ENCODE measurements around the gene PWWP2B.

PWWP2B gene

DNA sequence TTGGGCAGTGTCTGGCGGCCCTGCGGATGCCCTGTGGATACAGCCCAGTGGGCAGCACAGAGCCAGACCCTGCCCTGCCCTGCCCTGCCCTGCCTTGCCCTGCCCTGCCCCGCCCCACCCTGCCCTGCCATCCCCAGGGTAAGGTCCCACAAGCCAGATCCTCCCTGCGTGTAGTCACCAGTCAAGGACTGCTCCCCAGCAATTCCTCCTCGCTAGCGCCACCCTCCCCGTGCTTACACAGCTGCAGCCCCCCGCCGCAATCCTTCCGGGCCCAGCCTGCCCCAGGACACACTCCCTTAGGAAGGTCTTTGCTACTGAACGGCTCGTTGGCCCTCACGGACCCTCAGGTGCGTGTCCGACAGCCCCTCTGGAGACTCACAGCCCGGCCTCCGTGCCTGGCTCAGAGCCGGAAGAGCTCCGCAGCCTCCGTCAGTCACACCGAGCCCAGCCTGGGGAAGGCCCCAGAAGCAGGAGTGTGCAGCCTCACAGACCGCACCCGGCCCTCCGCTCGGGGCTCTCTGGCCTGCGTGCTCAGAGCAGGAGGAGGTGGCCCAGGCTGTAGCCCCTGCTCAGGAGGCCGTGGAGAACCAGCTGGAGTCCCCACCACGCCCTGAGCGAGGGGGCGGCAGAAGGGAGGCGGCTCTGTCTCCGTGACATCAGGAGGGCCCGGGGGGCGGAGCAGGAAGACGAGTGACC lies 68.3 kb downstream of the PWWP2B start:
- no peak overlapping the region for H3K4me2 ChIP-seq (ENCODE audit: low read length)
- H3K9ac ChIP-seq (ENCODE audit: low read depth, low read length): no peak overlapping the region
- H3K27me3 ChIP-seq (ENCODE audit: control insufficient read depth, insufficient read depth, low read length): peaks cover 19% of the 10 kb centered on the region
- H3K4me3 ChIP-seq (ENCODE audit: low read length): no peak overlapping the region
- H3K36me3 ChIP-seq (ENCODE audit: insufficient read depth, low read length): no peaks in the 10 kb centered on the region
- no peaks in the 10 kb centered on the region for H3K9me3 ChIP-seq (replicated peaks; ENCODE audit: low read length)
- peaks cover 12% of the 10 kb centered on the region for H3K4me1 ChIP-seq (ENCODE audit: control insufficient read depth, insufficient read depth, low read length)

DNA sequence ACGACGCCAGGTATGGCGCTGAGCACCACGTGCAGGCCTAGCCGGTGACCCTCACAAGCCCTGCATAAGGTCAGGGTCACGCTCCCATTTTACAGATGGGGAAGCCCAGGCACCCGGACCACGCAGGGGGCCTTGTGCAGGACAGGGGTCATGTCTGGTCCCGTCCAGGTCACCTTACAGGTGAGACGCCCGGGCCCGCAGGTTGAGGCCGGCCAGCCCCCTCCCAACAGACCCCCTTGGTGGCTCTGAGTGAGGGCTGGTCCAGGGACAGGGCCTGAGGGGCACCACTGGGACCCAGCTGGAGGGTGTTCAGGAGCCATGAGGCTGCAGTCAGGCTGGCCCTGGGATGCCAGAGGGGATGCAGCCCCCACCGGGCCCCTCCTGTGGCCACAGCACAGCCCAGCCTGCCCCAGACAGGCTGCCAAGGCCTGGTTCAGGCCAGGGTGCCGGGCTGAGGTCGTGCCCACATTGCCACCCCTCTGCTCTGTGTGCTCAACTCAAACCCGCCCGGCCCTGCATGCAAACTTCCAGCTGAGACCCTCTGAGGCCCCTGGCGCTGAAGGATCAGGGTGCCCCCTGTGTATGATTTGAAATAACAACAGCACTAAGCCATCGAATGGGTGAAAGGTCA lies 69.0 kb downstream of the PWWP2B start:
- H3K9ac ChIP-seq (ENCODE audit: low read depth, low read length): no peak overlapping the region
- H3K4me2 ChIP-seq (ENCODE audit: low read length): no peak overlapping the region
- H3K4me1 ChIP-seq (ENCODE audit: control insufficient read depth, insufficient read depth, low read length): peaks cover 12% of the 10 kb centered on the region
- no peak overlapping the region for H3K4me3 ChIP-seq (ENCODE audit: low read length)
- no peaks in the 10 kb centered on the region for H3K9me3 ChIP-seq (replicated peaks; ENCODE audit: low read length)
- no peaks in the 10 kb centered on the region for H3K36me3 ChIP-seq (ENCODE audit: insufficient read depth, low read length)
- H3K27me3 ChIP-seq (ENCODE audit: control insufficient read depth, insufficient read depth, low read length): peaks cover 12% of the 10 kb centered on the region

DNA sequence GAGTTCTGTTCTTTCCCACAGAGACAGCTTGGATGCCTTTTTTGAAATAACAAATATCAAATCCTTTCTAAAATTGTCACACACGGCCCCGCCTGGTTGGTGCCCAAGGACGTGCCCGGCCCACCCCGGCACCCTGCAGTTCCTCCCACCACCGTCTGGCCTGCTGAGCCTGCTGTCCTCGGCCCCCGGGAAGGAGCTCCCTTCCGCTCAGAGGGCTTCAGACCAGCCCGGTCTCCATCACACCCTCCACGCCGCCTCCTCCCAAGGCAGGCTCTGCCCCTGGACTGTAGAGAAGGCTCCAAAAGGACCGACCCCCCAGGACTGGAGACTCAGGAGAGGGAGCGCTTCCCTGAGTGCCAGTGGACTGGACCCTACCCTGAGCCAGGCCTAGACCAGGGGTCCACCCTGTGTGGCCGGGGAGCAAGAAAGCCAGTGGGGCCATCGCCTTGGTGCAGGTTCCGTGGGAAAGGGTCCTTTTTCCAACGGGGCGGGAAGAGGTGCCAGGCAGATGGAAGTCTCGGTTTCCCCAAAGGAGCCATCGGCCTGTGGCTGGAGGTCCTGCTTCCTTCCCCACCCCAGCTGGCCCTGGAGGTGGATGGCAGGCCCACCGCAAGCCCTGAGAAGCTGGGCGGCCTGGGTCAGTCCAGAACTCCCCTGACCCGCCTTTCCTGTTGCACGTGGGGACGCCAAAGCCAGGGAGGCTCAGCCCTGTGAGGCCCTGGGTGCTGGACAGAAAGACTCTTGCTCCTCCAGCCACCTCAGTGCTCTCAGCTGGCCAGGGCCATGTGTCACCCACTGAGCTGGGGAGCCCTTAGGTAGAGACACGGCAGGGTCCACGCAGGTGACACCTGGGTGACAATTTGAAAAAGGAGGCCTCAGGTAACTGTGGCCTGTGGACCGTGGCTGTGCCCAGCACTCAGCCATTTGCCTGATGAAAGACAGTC lies 69.8 kb downstream of the PWWP2B start:
- no peak overlapping the region for H3K4me3 ChIP-seq (ENCODE audit: low read length)
- H3K9ac ChIP-seq (ENCODE audit: low read depth, low read length): no peak overlapping the region
- no peaks in the 10 kb centered on the region for H3K9me3 ChIP-seq (replicated peaks; ENCODE audit: low read length)
- no peak overlapping the region for H3K4me2 ChIP-seq (ENCODE audit: low read length)
- H3K27me3 ChIP-seq (ENCODE audit: control insufficient read depth, insufficient read depth, low read length): peaks cover 11% of the 10 kb centered on the region
- no peaks in the 10 kb centered on the region for H3K36me3 ChIP-seq (ENCODE audit: insufficient read depth, low read length)
- peaks cover 12% of the 10 kb centered on the region for H3K4me1 ChIP-seq (ENCODE audit: control insufficient read depth, insufficient read depth, low read length)
